ENCODE measurements around the gene ZBTB7C.

DNA sequence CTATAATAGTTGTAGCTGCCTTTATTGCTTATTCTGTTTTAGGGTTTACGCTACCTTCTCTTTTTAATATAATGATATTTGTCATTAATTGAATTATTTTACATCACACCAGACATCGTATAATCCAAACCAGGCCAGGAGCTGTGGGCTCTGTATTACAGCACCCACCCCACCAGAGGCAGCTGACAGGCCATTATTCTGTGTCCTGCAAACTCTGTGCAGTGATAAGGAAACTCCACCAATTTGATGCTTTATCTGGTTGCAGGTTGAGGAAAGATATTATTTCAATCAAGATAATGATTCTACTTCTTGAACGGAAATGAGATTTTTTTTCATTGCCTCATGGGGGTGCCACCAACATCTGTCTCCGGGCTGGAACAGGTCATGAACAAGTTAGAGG is 227.3 kb downstream of the ZBTB7C start:
- TF ChIP-seq, protein P1, sequence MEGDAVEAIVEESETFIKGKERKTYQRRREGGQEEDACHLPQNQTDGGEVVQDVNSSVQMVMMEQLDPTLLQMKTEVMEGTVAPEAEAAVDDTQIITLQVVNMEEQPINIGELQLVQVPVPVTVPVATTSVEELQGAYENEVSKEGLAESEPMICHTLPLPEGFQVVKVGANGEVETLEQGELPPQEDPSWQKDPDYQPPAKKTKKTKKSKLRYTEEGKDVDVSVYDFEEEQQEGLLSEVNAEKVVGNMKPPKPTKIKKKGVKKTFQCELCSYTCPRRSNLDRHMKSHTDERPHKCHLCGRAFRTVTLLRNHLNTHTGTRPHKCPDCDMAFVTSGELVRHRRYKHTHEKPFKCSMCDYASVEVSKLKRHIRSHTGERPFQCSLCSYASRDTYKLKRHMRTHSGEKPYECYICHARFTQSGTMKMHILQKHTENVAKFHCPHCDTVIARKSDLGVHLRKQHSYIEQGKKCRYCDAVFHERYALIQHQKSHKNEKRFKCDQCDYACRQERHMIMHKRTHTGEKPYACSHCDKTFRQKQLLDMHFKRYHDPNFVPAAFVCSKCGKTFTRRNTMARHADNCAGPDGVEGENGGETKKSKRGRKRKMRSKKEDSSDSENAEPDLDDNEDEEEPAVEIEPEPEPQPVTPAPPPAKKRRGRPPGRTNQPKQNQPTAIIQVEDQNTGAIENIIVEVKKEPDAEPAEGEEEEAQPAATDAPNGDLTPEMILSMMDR (IDR thresholded peaks at IDR 0.05) = no peak
- no peak for TF ChIP-seq POLR2A (IDR thresholded peaks at IDR 0.05)

Measured in body of pancreas (tissue), 4 donors.